ENCODE results near the gene PUM2. TPM values are rescaled to one million over a fixed set of nuclear protein-coding genes. Genes with fewer than 3 reads are reported as not detected.

PUM2 gene
- total RNA-seq, 4 donors from 2014 or later = 26.0 to 36.4 (median 29.6) TPM

DNA sequence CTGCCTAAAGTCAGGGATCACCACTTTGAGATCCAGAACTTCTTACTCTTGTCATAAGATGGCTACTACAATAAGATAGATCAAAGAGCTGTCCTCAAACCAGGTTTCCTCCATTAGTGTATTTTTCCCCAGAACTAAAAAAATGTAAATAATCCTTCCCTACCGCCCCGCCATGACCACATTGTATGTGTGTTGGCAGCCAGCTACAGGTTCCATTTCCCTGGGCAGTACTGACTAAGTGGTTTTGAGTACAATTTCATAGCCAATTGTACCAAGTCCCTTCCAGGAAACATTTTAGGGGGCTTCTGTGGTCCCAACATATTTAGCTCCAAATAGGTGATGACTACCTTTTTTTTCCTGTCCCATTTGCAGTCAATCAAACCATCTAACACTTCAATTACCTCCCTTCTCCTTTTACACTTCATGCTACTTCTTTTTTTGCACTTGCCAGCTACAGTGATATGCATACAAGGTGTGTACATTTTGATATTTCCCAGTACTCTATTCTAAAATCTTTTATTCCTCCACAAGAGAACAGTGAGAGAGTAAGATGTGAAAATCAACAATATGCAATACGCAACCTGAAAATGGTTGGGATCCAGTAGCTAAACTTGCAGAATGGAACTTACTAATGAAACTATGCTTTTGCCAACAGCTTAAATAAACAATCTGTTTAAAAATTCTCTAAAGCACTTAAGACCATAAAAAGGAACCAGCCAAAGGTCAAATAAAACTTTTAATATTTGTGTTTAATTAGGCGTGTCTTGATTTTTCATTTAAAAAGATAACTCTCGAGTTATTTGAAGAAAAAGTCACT lies 3.9 kb downstream of the PUM2 start:
- in situ Hi-C loops (cut with MboI; ENCODE audit: low sequenced_read_pairs in 4 of 4) = no loop called here
- Histone ChIP-seq H3K36me3 (no peaks in the 10 kb centered on the region), H3K4me3 (no peak overlapping the region), H3K9me3 (no peaks in the 10 kb centered on the region), H3K27ac (no peak overlapping the region), H3K4me1 (peaks cover 43 to 44% of the 10 kb centered on the region in 2 donors), H3K27me3 (no peaks in the 10 kb centered on the region)
- intact Hi-C loops (cut with DNase I; ENCODE audit: low total_unique reads) = no loop called here
- ATAC-seq (no peak), DNase-seq (no peak)
- TF ChIP-seq CTCF (IDR thresholded peaks at IDR 0.05 in 4 of 5, conservative IDR thresholded peaks at IDR 0.05 in 1 of 5) (no peak), POLR2A (IDR thresholded peaks at IDR 0.05) (no peak)

GRCh38 chr2:20343128-20343527 lies 7.5 kb downstream of the PUM2 start:
- Histone ChIP-seq H3K9me3 (no peaks in the 10 kb centered on the region), H3K4me3 (no peak overlapping the region), H3K27me3 (no peaks in the 10 kb centered on the region), H3K27ac (no peak overlapping the region), H3K4me1 (peaks cover 46 to 50% of the 10 kb centered on the region in 2 donors), H3K36me3 (no peaks in the 10 kb centered on the region)
- intact Hi-C loops (cut with DNase I; ENCODE audit: low total_unique reads) (no loop called here), in situ Hi-C loops (cut with MboI; ENCODE audit: low sequenced_read_pairs in 4 of 4) (no loop called here)
- DNase-seq (no peak), ATAC-seq (no peak)
- TF ChIP-seq CTCF (IDR thresholded peaks at IDR 0.05 in 4 of 5, conservative IDR thresholded peaks at IDR 0.05 in 1 of 5) (no peak), POLR2A (IDR thresholded peaks at IDR 0.05) (no peak)

GRCh38 chr2:20339012-20339411 lies 11.6 kb downstream of the PUM2 start:
- DNase-seq = no peak
- TF ChIP-seq POLR2A (IDR thresholded peaks at IDR 0.05) (no peak), CTCF (IDR thresholded peaks at IDR 0.05 in 4 of 5, conservative IDR thresholded peaks at IDR 0.05 in 1 of 5) (no peak)
- Histone ChIP-seq H3K4me1 (peaks cover 50 to 65% of the 10 kb centered on the region in 2 donors), H3K27me3 (no peaks in the 10 kb centered on the region), H3K36me3 (no peaks in the 10 kb centered on the region), H3K4me3 (no peak overlapping the region), H3K27ac (no peak overlapping the region), H3K9me3 (no peaks in the 10 kb centered on the region)
- in situ Hi-C loops (cut with MboI; ENCODE audit: low sequenced_read_pairs in 4 of 4) (no loop called here), intact Hi-C loops (cut with DNase I; ENCODE audit: low total_unique reads) (no loop called here)
- ATAC-seq = no peak

DNA sequence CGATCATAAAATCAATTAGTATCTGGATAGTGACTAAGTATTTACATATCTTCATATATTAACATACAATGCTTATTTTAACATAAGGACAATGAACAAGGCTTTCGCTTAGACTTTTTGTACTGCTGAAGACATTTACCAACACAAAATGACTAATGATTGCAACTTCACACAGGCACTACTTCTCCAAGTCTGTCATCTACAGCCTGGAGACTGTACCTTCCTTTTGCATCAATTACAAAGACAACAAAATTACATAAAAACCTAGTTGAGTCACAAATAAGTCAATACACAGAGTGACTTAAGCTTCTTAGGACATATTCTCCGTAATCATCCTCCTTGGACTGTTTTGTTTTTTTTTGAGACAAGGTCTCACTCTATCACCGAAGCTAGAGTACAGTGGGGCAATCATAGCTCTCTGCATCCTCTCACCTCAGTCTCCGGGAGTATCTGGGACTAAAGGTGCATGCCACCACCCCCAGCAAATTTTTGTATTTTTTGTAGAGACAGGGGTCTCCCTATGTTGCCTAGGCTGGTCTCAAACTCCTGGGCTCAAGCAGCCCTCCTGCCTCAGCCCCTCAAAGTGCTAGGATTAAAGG lies 15.9 kb downstream of the PUM2 start:
- ATAC-seq (no peak), DNase-seq (no peak)
- no peaks in the 10 kb centered on the region for H3K36me3 ChIP-seq
- in situ Hi-C loops (cut with MboI; ENCODE audit: low sequenced_read_pairs in 4 of 4) = no loop called here
- no peaks in the 10 kb centered on the region for H3K9me3 ChIP-seq
- H3K27me3 ChIP-seq = no peaks in the 10 kb centered on the region
- no peak for TF ChIP-seq POLR2A (IDR thresholded peaks at IDR 0.05)
- no peak for TF ChIP-seq CTCF (IDR thresholded peaks at IDR 0.05 in 4 of 5, conservative IDR thresholded peaks at IDR 0.05 in 1 of 5)
- no peak overlapping the region for H3K4me3 ChIP-seq
- no peak overlapping the region for H3K27ac ChIP-seq
- intact Hi-C loops (cut with DNase I; ENCODE audit: low total_unique reads) = no loop called here
- H3K4me1 ChIP-seq = peaks cover 35 to 47% of the 10 kb centered on the region in 2 donors

Measured in gastrocnemius medialis (tissue), 4 donors.